Coronary artery (tissue), 2 donors: ENCODE results near the gene TAF4B.
"Not testable (repeated sequence)": the region's sequence is repeated elsewhere in the genome, so short reads cannot be mapped to it uniquely, and the experiment has no call there.

Experiments
- DNase-seq: peaks from one replicate; pipeline ENCODE4 v3.0.0-alpha.2; 2017; ENCODE audit warnings: low spot score
- H3K27ac ChIP-seq, 2 donors: fragments of 200-600 bp; sonication (generic); one replicate each; pipeline ENCODE4 v1.5.1; 2016 to 2019
- H3K4me3 ChIP-seq: fragments of 200-600 bp; sonication (generic); 2 replicates; pipeline ENCODE4 v1.5.1; 2016; ENCODE audit warnings: mild to moderate bottlenecking, moderate library complexity
- TF ChIP-seq, protein P1 (sequence below): fragments of 200-600 bp; sonication (generic); IDR thresholded peaks from one replicate; pipeline ENCODE4 v1.5.1; 2019; ENCODE audit warnings: antibody characterized with exemption

TAF4B gene

DNA sequence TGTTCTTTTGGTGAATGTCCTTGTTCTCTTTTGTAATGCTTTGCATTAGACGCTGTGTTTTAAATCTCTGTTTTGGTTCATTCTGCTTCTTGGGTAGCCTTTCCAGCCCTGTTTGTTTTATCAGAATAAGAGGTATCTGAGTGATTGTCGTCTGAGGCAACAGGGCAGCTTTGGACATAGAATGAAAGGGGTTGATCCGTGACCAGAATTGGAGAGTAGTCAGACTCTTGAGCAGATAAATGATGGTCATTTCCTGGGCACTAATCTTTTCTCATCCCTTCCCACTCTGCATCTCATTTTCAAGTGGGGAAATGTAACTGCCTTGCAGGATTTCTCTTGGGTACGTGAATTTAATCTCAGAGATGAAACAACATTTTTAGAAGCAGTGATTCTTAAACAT, 61.4 kb downstream of the TAF4B start:
- Histone ChIP-seq H3K27ac (no peak overlapping the region), H3K4me3 (no peak overlapping the region)
- DNase-seq = no peak
- TF ChIP-seq, protein P1, sequence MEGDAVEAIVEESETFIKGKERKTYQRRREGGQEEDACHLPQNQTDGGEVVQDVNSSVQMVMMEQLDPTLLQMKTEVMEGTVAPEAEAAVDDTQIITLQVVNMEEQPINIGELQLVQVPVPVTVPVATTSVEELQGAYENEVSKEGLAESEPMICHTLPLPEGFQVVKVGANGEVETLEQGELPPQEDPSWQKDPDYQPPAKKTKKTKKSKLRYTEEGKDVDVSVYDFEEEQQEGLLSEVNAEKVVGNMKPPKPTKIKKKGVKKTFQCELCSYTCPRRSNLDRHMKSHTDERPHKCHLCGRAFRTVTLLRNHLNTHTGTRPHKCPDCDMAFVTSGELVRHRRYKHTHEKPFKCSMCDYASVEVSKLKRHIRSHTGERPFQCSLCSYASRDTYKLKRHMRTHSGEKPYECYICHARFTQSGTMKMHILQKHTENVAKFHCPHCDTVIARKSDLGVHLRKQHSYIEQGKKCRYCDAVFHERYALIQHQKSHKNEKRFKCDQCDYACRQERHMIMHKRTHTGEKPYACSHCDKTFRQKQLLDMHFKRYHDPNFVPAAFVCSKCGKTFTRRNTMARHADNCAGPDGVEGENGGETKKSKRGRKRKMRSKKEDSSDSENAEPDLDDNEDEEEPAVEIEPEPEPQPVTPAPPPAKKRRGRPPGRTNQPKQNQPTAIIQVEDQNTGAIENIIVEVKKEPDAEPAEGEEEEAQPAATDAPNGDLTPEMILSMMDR = no peak

DNA sequence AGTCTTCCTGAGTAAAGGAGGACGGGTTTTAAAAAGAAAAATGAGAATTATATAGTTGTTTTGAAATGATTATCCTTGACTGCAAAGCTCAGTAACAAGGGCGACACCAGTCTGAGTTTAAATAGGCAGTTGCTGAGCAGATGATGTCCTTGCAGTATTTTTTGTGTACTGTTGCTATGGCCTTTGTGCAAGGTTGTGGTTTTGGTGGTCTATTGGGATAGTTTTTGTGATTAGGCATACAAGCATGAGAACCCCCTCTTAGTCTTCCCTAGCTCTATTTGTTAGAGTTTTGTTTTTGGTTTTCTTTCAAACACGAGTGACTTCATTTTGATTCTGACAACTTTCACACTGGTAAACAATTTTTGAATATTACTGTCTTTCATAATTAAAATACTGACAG, 64.1 kb downstream of the TAF4B start:
- no peak for DNase-seq
- Histone ChIP-seq H3K27ac (no peak overlapping the region), H3K4me3 (no peak overlapping the region)
- TF ChIP-seq, protein P1 = no peak

DNA sequence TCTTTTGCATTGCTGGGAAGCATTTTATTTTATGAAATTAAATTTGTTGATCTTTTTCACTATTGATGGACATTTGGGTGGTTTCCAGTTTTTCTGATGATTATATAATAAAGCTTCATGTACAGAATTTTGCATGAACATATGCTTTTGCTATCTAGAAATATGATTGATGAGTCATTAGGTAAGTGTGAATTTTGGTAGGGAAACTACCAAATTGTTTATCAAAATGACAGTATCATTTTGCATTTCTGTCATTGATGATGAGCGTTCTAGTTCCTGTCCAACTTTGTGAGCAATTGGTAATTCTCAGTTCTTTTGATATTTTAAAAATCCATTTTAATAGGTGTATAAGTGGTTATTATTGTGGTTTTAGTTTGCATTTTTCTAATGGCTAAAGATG, 67.7 kb downstream of the TAF4B start:
- no peak for DNase-seq
- TF ChIP-seq, protein P1 = no peak
- H3K4me3 ChIP-seq = no peak overlapping the region
- H3K27ac ChIP-seq = no peak overlapping the region

DNA sequence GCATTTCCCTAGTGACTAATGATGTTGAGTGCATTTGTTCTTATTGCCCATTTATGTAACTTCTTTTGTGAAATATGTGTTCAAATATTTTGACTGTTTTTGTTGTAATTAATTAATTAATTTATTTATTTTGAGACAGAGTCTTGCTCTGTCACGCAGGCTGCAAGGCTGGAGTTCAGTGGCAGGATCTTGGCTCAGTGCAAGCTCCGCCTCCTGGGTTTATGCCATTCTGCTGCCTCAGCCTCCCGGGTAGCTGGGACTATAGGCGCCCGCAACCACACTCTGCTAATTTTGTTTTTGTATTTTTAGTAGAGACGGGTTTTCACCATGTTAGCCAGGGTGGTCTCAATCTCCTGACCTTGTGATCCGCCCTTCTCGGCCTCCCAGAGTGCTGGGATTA, 71.9 kb downstream of the TAF4B start:
- TF ChIP-seq, protein P1 = no peak
- Histone ChIP-seq H3K27ac (no peak overlapping the region), H3K4me3 (no peak overlapping the region)
- DNase-seq = no peak

DNA sequence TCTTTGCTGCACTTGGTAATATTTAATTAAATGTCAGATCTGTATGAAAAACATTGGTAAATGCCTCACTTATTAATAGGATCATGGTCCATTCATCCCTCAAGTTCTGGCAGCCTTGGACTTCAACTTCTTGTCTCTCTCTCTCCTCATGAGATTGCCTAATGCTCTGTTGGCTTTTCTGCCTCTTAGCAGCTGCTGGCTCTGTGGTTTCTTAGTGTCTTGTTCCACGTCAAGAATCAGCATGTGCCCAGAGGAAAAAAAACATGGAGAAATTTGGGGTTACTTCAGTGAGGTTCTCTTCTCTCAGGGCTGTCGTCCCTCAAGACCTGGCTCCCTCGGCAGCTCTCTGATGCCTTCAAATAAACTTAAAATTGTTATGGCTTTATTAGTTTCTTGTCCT, 75.4 kb downstream of the TAF4B start:
- Histone ChIP-seq H3K27ac (no peak overlapping the region), H3K4me3 (no peak overlapping the region)
- TF ChIP-seq, protein P1 = no peak
- no peak for DNase-seq

DNA sequence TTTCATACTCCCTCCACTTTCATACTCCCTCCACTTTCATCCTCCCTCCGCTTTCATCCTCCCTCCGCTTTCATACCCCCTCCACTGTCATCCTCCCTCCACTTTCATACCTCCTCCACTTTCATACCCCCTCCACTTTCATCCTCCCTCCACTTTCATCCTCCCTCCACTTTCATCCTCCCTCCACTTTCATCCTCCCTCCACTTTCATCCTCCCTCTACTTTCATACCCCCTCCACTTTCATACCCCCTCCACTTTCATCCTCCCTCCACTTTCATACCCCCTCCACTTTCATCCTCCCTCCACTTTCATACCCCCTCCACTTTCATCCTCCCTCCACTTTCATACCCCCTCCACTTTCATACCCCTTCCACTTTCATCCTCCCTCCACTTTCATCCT, 77.0 kb downstream of the TAF4B start:
- H3K27ac ChIP-seq, H3K4me3 ChIP-seq, DNase-seq: not testable (repeated sequence)

DNA sequence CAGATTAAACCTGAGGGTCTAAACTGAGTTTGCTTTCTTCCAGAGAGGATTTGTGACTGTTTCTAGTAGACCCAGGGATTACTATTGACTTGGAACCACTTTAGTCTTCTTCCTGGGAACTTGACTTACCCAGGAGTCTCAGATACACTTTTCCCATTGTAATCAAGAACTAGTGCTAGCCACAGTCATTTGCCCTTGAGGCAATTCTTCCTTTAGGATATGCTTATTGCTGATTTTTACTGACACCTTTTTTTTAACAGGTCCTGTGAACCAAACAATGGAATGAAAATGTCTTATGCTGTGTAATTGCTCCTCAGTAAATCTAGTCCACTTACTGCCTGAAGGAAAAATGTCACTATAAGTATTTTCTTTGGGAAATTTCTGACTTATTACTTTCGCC, 78.3 kb downstream of the TAF4B start:
- no peak overlapping the region for H3K27ac ChIP-seq
- no peak for DNase-seq
- no peak overlapping the region for H3K4me3 ChIP-seq
- TF ChIP-seq, protein P1 = no peak

DNA sequence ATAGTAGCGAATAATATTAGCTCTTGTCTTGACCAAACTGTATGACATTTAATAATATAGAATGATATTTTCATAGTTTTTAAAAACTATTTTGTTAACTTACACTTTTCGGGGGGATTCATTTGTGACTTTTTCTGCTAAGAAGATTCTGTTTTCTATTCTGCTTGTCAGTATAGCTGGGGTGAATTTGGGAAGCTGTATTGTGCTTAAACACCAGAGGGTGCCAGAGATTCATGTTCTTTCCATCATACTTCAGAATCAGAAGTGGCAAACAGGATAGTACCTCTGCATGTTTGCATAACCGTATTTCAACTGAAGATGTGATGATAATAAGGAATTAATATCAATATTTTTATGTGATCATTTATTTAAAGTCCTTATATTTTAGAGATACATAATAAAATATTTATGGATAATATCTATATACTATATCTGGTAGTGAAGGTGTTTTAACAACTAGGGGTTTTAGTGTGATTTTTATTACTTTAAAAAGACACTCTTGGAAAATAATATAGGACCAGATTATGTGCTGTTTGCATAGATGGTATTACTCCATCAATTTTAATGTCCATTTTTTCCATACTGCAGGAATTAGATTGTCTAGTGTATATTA, 81.0 kb downstream of the TAF4B start:
- DNase-seq = no peak
- TF ChIP-seq, protein P1 = no peak
- Histone ChIP-seq H3K27ac (no peak overlapping the region), H3K4me3 (no peak overlapping the region)
